GM21381 (cell line): ENCODE results near the gene HLA-DPB1.

Source experiments
- ATAC-seq: cut with Tn5 transposase; IDR thresholded peaks from one replicate; pipeline ENCODE4 v1.9.1; 2021; ENCODE audit warnings: mild to moderate bottlenecking, moderate library complexity; ENCODE audit not compliant: unreplicated experiment

HLA-DPB1 gene

DNA sequence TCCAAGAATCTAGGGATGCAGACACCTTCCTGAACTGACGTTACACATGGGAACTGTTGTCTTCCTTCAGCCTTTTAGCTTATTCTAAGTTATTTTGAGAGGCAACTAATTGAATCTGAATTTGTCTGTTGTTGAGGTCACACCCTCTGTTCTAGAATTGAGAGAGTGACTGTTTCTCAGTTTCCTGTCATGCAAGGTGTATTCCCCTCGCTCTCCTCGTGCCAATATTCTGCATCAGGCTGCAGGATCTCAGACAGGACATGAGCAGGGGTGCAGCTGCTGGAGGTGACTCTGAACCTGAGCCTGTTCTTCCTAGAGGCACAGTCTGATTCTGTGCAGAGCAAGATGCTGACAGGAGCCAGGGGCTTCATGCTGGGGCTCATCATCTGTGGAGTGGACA, 52.5 kb downstream of the HLA-DPB1 start:
- ATAC-seq, result no peak

DNA sequence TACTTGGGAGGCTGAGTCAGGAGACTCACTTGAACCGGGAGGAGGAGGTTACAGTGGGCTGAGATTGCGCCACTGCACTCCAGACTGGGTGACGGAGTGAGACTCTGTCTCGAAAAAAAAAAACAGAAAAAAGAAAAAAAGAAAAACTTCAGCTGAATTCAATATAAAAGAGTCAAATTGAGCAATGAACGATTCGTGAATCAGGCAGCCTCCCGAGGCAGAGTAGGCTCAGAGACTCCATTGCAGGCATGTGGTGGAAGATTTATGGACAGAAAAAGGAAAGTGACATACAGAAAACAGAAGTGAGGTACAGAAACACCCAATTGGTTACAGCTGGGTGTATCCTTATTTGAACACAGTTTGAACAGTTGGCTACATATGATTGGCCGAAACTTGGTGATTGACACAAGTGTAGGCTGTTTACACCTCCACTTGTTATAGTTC, 56.3 kb downstream of the HLA-DPB1 start:
- ATAC-seq, result no peak

DNA sequence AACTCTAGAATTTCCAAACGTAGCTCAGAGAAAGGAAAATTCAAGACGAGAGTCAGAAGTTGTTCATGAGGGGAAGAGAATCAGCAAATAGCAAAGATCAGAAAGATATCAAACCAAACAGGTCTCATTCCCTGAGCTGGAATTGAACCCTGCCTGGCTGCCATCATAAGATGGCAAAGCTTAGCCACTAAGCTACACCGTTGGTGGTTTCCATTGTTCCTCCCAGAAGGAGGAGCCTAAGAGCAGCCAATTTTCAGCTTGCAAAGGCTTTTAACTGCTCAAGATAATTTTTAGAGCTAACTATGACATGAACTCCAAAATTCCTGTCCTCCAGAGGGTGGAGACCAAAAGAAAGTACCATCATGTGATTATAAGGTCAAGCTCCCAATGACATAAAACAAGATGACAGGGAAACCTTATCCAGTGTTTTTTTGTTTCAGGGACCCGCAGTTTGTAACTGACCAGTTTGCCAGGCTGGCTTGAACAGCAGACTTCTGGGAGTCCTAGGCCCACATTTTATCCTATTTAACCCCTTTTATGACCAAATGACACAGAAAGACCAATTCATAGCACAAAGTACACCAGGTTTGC, 60.6 kb downstream of the HLA-DPB1 start:
- no peak for ATAC-seq
